Measurements from ENCODE around the gene MOV10L1.
A peak's percentile ranks its signal among the peaks of the same experiment; 100 is the strongest.
"Not testable (repeated sequence)": the region's sequence is repeated elsewhere in the genome, so short reads cannot be mapped to it uniquely, and the experiment has no call there.

The MOV10L1 gene

DNA sequence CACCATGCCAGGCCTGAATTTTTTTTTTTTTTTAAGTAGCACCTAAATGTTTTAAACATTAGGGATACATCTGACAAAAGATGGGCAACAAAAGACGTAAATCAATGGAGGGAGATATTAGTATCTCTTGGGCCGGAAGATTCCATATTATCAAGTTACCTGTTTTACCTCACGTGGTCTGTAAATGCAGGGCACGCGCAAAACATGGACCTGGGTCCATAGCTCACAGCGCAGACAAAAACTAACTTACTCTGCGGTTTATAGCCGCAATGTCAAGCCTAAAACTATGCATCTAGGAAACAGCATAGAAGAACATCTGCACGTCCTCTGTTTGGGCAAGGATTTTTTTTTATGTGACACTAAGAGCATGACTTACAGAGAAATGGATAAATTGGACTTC is 49.2 kb downstream of the MOV10L1 start:
- DNase-seq = no peak

DNA sequence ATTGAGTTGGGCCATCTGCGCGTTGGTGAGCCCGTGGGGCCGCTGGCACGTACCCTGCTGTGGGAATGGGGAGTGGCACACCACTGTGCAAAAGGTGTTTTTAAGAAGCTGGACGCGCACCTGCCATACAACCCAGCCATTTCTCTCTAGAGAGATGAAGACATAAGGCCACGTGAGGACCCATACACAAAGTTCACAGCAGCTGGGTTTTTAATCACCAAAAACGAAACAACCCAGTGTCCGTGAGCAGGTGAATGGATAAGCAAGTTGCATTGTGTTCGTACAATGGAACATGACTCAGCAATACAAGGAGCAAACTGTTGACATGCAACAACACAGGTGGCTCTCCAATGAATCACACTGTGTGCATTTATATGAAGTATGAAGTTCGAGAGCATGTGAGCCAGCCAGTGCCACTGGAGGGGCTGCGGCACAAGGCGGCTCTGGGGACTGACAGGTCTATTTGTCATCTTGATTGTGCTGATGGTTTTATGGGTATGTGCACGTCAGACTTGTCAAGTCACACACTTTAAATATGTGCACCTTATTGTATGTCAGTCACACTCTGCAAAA is 50.1 kb downstream of the MOV10L1 start:
- no peak for DNase-seq

DNA sequence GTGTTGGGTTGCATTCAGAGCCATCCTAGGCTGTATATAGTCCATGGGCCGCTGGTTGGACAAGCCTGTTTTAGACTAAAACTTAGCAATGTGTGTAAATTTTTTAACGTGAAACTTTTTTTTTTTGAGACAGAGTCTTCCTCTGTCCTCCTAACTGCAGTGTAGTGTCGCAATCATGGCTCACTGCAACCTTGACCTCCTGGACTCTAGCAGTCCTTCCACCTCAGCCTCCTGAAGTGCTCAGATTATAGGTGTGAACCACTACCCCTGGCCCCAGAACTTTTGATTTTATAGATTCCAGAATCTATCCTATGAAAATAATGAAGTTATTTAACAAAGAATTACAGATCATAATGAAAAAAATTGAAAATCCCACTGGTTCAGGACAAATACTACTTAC is 50.8 kb downstream of the MOV10L1 start:
- no peak for DNase-seq

DNA sequence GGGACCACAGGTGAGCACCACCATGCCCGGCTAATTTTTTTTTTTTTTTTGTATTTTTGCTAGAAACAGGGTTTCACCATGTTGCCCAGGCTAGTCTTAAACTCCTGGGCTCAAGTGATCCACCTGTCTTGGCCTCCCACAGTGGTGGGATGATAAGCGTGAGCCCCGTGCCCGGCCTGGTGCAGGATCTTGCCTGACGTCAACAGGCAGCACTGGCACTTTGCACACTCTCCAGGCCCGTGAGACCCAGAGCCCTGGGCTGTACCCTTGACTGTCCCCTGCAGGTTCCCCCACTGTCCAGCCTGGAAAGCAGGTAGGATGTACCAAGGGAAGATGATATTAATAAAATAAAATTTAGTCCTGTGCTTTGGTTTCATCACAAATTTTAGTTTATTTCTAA is 51.7 kb downstream of the MOV10L1 start:
- no peak for DNase-seq

DNA sequence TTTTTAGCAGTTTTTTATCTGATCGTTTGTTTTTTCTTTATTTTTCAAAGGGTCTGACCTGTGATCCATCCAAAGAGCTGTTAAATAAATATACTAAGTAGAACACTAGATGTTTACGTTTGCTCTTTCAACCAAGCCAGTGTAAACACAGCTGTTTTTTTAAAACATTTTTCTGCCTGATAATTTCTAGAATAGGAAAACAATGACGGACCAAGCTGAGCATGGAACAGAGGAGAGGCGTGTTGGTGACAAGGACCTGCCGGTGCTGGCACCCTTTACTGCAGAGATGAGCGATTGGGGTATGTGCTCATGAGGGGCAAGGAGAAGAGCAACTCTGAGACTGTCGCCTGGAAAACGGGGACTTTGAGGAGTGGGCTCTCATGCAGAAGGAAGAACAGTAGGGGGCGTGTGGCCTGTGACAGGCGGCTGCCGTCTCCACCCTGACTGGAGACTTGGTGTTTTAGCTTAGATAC is 52.1 kb downstream of the MOV10L1 start:
- DNase-seq = no peak

DNA sequence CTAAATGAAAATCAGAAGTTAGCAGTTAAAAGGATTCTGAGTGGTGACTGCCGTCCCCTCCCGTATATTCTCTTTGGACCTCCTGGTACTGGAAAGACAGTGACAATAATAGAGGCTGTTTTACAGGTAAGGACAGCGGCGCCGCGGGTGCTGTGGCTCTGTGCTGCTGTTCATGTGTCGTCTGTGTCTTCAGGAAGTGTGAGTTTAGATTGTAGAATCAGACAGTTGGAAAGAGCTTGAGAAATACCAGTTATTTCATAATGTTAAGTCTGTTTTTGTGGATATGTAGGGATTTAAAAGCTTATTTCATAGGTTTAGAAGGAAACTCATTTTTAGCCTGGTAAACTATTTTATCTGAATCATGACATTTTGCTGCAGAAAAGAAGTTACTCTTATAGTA is 53.3 kb downstream of the MOV10L1 start:
- DNase-seq = no peak

DNA sequence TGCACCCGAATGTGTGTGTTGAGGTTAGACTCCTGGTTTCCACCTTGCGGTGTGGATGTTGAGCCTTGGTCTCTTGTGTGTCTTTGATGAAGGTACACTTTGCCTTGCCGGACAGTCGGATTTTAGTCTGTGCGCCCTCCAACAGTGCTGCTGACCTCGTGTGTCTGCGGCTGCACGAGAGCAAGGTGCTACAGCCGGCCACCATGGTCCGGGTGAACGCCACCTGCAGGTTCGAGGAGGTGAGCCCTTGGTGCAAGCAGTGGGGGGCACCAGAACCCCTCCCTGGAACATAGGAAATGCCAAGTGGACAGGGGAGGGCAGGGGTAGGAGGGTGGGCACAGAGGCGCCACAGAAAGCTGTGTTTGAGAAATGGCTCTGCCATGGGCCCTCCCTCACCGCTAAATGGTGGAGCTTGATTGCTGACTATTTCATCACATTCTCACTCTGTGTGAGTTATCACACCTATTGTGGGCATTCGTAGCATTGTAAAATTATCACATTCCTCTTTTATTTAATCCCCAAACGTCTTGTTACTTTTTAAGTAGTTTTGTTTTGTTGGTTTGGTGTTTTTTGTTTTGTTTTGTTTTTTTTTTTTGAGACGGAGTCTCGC is 54.3 kb downstream of the MOV10L1 start:
- DNase-seq = no peak

DNA sequence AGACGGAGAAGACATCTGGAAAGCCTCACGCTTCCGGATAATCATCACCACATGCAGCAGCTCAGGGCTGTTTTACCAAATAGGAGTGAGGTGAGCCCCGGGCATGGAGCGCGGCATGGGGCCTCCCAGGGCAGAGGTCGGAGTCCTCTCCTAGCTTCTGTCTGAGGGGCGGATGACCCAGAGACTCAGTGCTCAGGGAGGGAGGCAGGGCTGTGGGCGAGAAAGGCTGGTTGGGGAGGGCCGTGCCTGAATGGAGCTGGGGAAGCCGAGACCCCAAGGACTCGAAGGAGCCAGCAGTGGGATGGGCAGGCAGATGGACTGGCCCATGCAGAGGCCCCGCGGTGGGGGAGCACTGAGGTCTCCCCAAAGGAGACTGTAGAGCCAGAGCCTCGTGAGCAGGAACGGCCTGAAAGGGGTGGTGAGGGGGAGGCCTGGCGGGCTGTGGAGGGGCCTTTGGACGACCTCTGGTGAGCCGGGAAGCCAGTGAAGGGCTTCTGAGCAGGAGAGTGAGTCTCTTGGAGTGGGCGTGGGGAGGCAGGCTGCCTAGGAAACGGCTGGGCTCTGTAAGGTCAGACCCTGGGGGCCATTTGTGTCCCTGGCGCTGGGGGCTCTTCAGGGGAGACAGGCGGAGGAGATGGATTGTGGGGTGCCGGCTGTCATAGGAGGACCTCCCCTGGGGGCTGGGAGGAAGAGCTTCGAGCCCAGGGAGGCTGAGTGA is 56.1 kb downstream of the MOV10L1 start:
- DNase-seq = no peak

DNA sequence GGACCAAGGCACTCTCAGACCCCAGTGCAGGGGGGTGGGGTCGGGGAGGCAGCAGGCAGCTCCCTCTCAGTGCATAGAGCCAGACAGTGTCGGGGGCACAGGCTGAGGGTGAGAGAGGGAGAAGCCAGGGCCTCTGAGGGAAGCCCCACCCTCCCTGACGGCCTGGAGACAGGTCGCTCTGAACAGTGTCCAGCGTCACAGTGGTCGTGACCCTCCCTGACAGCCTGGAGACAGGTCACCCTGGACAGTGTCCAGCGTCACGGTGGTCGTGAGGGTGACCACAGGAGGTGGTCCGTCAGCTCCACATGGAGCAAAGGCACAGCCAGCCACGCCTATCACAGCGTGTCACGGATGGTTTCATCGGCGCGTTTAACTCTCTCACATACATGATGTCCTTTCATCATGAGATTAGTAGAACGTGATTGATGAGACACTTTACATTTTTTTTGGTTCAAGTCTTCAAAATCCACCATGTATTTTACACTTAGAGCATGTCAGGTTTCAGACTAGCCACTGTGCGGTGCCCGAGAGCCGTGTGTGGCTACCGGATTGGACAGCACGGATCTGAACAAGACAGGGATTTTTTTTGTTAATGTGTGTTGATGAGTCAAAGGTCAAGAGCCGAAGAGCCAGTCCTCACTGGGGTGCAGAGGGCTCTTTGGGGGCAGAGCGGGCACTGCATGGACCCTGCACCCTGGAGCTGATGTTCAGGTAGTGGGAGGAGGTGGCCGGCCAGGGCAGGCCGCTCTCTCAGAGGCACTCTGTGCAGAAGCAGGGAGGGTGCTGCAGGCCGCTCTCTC is 56.8 kb downstream of the MOV10L1 start:
- DNase-seq = peak; percentile 33 to 54

DNA sequence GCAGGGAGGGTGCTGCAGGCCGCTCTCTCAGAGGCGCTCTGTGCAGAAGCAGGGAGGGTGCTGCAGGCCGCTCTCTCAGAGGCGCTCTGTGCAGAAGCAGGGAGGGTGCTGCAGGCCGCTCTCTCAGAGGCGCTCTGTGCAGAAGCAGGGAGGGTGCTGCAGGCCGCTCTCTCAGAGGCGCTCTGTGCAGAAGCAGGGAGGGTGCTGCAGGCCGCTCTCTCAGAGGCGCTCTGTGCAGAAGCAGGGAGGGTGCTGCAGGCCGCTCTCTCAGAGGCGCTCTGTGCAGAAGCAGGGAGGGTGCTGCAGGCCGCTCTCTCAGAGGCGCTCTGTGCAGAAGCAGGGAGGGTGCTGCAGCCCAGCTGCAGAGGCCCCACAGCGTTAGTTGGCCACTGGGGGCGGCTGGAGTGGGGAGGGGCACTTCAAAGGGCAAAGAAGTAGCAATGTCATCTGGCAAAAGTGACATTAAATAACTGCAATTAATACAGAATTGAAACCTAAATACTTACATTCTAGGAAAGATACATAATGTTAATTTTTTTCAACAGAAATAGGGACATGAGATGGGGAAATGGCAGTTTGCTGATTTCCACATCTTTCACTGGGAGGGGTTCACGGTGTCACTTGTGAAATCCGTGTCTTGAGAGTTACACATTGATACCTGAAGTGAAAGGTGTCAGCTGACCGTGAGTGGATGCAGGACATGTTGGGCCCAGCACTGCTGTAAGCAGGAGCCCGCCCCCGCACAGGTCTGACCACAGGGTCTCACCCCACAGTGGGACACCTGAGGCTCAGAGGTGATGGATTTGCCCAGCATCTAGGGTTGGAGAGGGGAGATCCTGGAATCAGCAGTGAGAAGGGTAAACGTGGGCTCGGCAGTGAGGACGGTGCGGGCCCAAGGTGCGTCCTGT is 57.7 kb downstream of the MOV10L1 start:
- DNase-seq = not testable (repeated sequence)

DNA sequence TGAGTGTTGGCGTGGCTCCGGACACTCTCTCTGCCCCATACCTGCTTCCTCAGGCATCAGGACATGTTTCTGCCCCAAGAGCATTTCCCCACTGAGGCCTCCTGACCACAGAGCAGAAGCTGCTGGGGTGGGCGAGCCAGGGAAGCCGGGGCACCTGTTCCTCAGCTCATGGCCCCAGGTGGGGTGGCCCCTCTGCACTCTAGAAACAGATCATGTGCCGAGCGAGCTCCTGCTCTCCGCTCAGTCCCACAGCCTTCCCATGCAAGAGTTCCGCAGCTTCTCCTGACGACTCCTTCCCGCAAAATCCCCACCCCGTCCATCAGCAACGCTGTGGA is 58.3 kb downstream of the MOV10L1 start:
- no peak for DNase-seq

DNA sequence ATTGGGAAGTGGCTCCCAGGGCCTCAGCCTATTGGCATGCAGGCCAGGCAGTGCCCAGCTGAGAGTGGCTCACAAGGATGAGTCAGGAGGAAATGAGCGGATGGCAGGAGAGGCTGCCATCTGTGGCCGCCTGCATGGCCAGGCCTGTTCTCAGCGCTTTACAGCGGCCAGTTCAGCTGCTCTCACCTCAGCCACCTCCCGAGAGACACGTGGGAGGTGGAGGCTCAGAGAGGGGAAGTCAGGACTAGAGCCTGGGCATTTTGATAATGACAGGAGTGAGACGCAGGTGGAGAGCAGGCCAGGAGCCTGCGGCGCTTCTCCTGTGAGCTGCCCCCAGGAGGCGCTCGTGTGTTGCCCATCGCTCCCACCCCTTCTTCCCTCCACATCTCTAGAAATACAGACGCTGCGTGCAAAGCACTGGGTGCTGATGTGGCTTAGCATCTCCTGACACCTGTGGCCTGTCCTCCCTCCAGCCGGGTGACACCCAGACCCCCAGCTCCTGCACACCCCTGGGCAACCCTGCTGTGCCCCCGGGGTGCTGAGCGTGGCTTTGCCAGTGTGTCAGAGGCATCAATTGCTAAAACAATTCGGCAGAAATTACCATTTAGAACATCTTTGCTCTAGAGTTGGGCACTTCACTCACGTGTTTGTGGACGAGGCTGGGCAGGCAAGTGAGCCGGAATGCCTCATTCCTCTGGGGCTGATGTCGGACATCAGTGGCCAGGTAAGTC is 59.4 kb downstream of the MOV10L1 start:
- DNase-seq = peak; percentile 94 to 95

DNA sequence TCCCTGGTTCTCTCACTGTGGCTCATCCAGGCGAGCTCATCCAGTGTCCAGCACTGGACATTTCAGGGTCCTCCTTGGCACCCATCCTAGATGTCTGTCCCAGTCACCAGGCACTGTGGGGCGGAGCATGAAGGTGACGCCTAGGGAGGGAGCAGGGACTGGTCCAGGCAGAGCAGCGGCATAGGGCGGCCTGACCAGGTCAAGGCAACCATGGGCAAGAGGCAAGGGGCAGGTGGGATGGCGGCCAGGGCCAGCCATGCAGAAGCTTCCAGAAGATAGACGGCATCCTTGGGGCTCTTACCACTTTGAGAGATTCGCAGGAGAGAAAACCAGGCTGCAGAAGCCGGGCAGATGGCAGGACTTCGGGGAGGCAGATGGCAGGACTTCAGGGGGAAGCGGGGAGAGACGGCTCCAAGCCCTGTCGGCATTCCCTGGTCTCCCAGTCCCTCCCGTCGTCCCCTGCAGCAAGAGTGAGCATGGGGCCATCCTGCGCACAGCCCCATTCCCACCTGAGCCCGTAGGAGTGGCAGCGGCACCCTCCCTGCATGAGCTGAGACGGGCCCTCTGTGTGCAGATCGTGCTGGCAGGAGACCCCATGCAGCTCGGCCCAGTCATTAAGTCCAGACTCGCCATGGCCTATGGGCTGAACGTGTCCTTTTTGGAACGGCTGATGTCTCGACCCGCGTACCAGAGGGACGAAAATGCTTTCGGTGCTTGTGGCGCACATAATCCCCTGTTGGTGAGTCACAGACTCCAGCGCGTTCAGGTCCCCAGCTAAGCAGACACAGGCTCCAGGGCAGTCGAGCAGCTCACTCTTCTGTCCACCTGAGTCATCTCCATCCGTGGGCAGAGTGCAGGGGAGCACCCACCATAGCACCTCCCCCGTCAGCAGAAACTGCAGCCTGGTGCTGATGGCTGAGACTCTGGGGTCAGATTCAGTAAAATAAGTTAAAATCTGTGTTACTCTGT is 60.6 kb downstream of the MOV10L1 start:
- peak in 1 of 2 experiments; percentile 61 for DNase-seq

DNA sequence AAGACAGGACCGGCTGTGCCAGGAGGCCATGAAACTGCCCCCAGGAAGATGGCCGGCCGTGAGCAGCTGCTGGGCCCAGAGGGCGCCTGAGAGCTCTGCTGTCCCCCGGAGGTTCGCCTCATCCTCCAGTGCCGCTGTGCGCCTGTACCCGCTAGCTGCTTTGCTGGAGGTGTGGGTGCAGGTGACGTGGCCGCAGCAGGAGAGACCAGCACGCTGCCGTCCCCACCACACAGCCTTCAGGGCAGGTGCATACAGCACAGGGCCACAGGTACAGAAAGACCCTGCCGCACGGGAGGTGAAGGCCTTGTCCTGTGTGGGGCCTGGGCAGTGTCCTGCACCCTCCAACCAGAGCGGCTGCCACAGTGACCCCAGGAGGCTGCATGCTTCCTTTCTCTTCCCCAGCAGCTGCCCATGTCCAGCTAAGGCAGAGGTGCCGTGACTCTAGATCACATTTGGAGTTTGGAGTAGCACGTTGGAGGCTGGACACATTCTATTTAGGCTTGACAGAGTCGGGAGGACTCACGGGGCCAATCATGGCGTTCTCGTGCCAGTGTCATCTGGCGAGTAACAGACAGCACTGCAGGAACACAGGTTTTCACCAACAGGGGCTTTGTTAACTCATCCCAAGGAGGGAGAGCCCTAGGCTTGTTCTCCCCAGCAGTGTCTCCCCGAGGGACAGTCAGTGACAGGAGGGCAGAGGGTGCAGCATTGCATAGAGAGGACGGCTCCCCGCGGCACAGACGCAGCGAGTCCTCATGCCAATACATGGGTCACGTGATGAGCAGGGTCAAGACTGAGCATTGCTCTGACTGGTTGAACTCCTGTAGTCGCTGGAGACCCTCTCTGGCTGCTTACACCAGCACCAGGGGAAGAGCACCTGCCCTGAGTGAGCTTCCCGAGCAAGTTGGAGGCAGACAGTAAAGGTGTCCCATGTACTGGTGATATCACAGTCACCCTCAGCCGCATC is 62.0 kb downstream of the MOV10L1 start:
- no peak for DNase-seq

DNA sequence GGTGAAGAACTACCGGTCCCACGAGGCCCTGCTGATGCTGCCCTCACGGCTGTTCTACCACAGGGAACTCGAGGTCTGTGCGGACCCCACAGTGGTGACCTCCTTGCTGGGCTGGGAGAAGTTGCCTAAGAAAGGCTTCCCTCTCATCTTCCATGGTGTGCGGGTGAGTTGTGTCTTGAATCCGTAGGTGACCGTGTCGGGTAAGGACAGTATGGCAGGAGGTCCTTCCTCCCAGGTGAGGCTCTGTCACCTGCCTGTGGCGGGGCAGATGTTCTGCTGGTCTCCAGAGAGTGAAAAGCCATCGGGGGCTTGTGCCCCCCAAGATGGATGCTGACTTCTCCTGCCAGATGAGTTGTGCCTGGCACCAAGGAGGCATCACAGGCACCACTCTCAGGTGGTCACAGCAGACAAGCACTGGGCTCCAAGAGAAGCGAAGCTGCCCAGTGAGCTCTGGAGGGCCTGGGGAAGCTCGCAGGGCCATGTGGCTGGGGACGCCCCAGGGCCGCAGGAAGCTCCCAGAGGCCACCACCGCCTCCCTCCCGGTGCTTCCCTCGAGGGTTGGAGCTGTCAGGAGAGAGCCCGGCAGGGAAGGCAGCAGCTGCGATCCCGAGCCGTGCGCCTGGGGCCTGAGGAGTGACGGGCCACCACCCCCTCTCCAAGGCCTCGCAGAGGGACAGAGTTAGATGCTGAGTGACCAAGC is 63.4 kb downstream of the MOV10L1 start:
- DNase-seq = no peak

DNA sequence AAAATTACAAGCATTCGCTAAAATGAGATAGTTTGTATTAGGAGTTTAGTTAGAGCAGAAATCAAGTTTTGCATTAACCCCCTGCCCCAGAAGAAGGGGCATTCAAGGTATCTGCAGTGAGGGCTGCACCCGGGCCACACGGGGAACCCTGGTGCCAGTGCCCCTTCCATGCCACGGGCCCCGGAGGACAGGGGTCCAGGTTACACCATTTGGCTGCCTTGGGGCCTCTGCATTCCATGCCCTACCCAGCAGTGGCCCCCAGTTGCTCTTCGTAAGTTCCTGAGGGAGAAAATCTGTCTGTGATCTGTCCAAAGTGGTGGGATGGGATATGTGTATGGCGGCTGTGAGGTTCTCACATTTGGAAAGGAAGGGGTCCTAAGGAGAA is 63.9 kb downstream of the MOV10L1 start:
- DNase-seq = no peak

DNA sequence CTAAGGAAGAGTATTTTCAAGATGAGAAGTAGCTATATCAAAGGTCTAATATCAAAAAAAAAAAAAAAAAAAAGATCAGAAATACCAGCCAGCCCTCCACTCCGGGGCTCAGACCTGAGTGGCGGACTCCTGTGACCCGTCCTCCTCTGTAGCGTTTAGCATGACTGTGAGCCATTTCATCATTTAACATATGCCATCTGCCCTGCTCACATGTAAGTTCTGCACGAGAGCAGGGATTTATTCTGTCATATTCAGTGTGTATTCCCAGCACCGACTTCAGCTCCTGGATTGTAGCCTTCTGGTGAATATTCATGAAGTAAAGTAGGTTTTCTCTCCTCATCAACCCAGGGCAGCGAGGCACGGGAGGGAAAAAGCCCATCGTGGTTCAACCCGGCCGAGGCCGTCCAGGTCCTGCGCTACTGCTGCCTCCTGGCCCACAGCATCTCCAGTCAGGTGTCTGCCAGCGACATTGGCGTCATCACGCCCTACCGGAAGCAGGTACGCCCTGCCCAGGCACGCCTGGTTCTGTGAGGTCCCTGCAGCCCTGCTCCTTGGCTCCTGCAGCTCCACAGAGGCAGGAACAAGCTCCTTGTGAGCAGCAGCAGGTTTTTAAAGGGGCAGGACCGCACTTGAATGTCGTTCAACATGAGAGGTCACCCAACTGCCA is 68.0 kb downstream of the MOV10L1 start:
- peak; percentile 75 to 85 for DNase-seq

DNA sequence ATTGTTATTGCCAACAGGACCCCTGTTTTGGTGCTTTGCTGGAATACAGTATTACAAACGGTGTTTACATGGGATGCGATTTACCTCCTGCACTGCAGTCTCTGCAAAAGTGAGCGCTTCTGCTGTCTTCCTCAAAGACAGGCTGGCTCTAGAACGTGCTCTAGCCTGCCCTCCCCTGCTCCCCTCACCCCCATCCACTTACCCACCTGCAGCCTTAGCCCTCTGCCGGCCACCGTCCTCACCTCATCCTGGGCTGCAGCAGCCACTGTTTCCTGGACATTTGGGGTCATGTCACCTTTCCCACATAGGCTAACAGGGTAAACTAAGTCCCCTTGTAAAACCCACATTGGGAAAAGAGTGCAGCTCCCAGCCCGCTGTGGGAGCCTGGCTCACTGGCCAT is 71.1 kb downstream of the MOV10L1 start:
- DNase-seq = no peak

Measured in cerebellar nuclear complex (tissue), 1 donor.